Stimulated activated CD8-positive, alpha-beta memory T cell treated with anti-CD3 and anti-CD28 coated beads, Interleukin-4, amount 100 ng/mL, for 4 hours (primary cell): ENCODE measurements around the gene ACKR2.

Experiments used
- DNase-seq, 2 donors: peaks; one replicate each; pipeline ENCODE4 v3.0.0-alpha.2; 2020; ENCODE audit warnings: low read depth in 2 of 2, low spot score in 1 of 2

The ACKR2 gene

DNA sequence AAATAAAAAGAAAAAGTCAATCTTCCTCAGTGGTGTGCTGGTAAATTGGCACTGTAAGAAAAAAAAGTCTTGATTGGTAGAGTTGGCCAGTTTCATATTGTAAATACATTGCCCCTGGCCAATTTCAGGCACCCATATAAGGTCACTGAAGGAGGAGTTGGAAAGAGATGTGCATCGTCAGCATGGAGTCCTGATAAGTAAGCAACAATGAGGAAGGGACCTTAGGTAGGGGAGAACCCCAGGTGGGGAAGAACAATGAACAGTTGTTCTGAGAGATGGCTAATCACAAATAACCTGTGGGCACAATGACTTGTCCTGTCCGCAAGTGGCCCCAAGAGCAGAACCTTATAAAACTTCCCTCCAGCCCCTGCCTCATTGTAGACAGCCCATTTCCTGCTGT is 75.1 kb downstream of the ACKR2 start:
- no peak for DNase-seq

DNA sequence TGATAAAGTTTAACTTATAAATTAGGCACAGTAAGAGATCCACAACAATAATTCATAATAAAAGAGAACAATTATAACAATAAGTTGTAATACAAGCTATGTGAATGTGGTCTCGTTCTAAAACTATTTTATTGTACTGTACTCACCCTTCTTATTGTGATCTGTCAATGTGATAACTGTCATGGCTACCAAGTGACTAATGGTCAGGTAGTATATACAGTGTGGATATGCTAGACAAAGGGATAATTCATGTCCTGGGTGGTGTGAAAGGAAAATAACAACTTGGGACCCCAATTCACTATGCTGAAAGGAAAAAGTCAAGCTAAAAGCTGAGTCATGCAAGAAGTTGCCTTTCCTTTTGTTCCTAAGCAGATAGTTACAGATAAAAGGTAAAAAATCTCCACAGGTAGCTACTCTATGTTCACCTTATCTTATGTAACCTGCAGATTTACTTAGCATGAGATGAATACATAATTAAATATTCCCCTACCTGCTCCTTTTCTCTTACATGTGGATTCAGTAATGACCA is 77.1 kb downstream of the ACKR2 start:
- no peak for DNase-seq

DNA sequence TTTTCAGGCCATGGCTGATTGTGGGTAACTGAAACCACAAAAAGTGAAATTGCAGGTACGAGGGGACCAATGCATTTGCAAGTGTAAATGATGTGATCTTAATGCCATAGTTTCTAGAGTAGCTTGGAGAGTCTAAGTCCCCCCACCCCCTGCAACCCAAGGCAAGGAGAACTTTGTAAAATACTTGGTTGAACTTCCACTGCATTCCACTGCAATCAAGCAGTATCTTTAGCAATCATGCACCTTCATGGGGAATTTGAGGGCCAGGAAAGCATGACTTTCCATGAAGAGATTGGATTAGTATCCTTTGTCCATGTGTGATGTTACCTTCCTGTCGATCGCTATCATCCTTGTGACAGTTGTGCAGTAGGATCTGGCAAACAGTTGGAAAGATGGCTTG is 77.8 kb downstream of the ACKR2 start:
- no peak for DNase-seq

DNA sequence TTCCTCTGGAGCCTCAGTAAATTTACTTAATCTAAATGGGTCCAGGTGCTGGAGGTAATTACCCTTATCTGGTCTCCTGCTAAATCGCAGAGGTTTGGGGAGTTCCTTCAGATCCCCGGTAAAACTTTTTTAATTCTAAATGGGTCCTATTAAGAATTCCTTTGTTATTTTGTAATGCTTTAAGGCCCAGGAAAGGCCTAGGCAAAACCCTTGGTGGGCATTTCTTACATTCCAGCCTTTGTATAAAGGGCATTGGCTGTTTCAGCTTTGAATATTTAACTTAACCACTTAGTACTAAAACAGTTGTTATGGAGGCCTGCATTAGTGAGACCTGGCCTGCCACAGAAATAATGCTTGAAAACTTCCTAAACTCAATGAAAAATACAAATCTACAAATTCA is 81.8 kb downstream of the ACKR2 start:
- no peak for DNase-seq

DNA sequence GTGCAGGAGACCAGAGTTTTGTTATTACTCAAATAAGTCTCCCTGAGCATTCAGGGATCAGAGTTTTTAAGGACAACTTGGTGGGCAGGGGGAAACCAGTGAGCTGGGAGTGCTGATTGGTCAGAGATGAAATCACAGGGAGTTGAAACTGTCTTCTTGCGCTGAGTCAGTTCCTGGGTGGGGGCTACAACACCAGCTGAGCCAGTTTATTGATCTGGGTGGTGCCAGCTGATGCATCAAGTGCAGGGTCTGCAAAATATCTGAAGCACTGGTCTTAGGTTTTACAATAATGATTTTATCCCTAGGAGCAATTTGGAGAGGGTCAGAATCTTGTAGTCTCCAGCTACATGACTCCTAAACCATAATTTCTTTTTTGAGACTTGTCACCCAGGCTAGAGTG is 82.9 kb downstream of the ACKR2 start:
- DNase-seq, result no peak

DNA sequence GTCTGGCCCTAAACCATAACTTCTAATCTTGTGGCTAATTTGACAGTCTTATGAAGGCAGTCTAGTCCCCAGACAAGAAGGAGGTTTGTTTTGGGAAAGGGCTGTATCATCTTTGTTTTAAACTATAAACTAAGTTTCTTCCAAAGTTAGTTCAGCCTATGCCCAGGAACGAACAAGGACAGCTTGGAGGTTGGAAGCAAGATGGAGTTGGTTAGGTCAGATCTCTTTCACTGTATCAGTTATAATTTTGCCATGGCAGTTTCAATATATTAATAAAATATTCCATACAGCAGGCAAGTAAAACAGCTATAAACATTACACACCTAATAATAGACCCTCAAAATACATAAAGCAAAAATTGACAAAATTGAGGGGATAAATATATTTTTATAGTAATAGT is 83.6 kb downstream of the ACKR2 start:
- DNase-seq, result no peak

DNA sequence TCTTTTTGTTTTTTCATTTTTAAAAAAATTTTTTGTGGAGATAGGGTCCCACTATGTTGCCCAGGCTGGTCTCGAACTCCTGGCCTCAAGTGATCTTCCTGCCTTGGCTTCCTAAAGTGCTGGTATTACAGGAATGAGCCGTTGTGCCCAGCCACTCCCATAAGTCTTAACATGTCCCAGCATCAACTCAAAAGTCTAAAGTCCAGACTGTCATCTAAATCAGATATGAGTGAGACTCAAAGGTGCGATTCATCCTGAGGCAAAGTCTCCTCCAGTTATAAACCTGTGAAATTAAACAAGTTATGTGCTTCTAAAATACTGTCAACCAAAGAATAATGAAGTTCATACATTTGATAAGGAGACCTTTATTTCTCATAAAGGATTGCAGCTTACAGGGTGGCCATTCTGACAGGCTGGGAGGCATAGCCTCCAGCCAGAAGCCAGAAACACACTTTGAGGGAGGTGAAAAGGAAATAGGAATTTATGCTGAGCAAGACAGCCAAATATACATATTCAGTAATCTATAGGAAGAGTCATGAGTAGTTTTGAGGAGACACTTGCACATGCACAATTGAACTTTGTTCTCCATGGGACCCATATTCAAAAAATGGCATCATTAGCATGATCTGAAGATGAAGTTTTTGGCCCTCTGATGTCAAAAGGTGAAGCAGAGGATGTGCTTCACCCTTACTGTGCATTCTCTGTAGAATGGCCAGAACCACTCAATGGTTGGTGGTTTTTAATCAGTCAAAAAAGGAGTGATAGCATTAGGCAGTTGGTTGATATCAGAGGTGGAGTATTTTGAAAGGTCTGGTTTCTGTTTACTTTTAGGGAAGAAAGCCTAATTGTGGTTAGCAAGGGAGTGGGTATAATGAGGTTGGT is 85.7 kb downstream of the ACKR2 start:
- DNase-seq, result no peak

DNA sequence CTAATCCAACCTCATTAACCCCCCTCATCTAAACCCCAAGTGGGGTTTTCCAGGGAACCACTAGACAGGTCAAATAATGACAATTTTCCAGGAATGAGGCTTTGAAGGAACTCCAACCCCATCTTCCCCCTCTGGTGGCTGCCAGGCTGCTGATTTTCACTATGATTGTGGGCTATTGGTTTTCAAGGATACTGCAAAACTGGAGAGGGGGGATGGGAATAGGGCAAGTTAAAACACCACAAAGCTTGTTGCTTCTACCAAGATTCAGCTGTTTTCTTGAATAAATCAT is 86.3 kb downstream of the ACKR2 start:
- no peak for DNase-seq

DNA sequence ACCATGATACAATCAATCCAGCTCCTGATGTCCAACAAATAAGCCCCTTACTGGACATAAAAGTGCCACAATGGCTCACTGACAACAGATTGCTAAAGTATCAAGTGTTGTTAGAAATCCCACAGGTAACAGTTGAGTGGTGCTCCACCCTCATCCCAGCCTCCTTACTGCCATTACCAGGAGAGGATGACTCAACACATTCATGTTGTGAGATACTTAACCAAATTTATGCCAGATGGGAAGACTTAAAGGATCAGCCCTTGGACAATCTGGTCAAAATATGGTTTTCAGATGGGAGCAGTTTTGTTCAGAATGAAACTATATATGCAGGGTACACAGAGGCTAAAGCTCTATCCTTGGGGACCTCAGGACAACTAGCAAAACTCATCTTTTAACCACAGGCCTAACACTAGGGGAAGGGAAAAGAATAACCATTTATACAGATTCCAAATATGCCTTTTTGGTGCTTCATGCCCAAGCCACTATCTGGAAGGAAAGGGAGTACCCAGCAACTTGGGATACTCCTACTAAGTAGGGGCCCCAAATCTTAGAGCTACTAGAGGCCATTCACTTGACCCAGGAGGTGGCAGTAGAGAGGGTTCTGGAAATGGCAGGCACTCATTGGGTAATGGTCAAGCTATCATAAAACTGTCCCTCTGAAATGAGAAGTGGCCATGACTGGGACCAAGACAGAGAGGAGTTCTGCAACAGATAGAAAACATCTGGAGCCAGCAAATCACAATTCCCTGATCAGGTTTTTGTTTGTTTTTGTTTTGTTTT is 89.8 kb downstream of the ACKR2 start:
- no peak for DNase-seq

DNA sequence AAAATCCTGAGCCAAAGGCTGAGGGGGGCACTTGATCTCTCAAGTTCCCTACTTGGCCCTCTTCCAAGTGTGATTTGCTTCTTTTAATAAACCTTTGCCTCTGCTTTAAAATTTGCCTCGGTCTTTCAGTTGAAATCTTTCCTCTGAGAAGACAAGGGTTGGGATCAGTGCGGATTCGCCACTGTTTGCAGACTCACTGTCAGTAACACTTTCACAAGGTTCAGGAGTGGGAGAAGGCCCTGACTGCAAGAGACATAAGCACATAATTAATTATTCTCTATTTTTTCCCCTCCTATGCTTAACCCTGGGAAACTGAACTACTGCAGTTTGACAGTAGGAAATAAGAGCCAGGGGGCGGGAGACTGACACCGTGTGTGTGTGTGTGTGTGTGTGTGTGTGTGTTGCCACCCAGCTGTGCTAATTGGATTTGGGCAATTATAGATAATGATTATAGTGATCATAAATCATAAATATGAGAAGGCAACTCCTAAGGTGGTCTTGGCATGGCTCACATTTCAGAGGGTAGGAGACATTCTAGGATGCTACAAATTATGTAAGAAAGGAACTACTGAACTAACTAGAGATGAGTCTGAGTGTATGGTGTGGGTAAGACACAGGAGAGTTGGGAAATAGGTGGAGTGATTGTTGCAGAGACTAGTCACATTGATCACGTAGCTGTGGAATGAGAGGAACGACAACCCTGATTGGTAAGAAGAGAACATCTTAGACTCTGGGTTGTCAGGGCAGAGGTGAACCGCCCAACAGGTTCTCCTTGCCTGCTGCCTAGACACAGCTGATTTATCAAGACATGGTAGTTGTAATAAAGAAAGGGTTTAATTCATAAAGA is 91.2 kb downstream of the ACKR2 start:
- DNase-seq, result no peak

DNA sequence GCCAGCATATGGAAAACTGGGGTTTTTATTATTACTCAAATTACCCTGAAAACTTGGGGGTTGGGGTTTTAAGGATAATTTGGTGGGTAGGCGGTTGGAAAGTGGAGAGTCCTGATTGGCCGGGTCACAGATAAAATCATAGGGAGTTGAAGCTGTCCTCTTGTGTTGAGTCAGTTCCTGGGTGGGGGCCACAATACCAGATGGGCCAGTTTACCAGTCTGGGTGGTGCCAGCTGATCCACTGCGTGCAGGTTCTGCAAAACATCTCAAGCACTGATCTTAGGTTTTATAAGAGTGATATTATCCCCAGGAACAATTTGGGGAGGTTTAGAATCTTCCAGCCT is 91.8 kb downstream of the ACKR2 start:
- DNase-seq, result no peak

DNA sequence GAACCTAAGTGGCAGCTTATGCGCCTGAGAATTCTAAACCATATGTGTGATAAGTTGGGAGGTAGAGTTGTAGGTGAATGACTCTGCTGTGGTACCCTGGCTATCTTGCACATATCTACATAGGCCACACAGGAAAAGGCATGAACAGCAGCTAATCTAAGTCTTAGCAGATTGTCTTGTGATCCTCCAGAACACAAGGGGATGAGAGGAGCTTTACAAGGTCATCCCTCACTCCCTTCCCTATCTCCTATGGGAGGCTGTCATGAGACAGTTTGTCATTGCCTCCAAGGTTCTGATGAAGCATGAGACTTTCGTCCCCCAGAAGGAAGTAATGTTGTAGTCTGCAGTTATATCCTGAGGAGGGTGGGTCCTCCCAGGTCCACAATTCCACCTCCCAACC is 93.0 kb downstream of the ACKR2 start:
- DNase-seq, result no peak

DNA sequence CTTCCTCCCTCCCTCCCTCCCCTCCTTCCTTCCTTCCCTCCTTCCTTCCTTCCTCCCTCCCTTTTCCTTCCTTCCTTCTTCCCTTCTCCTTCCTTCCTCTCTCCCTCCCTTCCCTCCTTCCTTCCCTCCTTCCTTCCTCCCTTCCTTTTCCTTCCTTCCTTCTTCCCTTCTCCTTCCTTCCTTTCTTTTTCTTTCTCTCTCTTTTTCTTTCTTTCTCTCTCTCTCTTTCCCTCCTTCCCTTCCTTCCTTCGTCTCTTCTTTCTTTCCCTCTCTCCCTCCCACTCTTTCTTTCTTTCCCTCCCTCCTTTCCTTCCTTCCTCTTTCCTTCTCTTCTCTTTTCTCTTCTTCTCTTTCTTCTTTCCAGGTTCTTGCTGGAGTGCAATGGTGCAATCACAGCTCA is 94.8 kb downstream of the ACKR2 start:
- DNase-seq, result no peak

DNA sequence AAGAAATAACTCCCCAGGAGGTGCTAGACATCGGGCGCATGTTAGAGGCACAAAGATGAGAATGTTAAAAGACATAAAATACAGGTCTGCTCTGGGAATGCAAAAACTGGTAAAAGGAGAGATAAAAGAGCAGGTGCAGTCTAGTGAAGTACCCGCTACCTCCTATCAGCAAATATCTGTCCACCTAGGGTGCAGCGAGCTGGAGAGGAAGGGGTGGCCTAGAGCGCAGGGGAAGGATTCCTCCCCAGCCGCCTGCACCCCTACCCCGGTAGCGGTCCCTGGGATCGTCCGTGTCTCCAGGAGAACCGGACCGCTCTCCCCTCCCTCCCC is 96.5 kb downstream of the ACKR2 start:
- DNase-seq, result no peak

DNA sequence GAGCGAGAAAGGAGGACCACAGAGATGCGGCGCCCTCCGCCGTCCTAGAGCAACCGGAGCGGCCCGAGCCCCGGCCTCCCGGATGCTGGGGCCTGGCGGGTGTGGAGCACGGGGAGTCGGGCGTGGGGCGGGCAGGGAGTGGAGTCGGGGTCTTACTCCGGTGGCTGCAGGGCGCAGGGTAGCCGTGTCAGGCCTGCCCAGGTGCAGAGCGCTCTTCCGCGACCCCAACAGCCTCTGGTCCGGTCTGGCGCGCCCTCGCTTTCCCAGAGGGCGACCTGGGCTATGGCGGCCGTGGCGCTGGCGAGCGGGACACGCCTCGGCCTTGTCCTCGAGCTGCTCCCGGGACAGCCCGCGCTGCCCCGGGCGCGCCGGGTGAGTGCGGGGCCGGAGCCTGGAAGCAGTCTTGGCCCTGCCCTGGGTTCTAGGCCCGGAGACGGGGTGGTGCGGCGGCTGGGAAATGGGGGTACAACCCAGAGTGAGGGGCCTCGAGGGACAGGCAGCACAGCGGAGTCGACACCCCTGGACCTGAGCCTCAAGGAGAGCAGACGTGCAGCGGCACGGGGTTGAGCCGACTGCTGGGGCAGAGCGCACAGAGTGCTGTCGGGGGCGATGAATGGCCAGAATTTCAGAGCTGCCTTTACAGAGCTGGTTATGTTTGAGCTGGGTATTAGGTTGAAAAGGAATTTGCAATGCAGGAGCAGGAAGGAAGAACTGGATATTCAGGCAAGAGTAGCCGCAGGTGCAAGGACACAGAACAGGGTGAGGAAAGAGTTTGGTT is 97.0 kb downstream of the ACKR2 start, which contains the start of gene ZNF662:
ZNF662 (plus strand) TSS at position 73 of the 778 bp plus-strand sequence. CDS start 1,973 bp downstream, outside the sequence.
- no peak for DNase-seq

DNA sequence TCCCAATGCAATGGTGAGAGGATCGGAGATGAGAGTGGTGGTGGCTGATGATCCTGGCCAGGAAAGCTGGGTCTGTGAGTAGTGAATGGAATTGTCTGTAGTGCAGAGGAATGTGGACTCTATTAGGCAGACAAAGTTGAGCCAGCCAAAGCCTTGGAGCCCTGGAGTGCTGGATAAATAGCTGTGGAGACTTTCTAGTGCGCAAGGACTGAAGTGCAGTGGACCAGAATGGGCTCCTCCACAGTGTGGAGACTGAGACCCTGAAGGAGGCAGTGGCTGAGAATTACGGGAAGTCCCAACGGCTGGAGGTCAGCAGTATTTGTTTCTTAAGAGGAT is 97.6 kb downstream of the ACKR2 start:
- no peak for DNase-seq

DNA sequence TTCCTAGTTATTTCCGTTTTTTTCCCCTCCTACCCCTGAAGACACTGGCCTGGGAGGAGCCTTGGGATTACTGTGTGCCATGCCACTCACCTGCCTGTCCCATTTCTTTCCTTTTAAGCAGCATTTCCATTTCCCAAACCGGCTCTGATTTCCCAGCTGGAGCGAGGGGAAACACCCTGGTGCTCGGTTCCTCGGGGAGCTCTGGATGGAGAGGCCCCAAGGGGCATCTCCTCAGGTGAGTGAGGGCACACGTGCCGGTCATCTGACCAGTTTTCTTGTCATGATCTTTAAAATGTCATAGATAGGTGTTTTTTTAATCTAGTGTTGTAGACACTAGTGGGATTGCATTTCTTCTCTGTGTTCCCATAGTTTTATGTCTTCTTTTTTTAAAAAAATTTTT is 99.4 kb downstream of the ACKR2 start:
- no peak for DNase-seq

DNA sequence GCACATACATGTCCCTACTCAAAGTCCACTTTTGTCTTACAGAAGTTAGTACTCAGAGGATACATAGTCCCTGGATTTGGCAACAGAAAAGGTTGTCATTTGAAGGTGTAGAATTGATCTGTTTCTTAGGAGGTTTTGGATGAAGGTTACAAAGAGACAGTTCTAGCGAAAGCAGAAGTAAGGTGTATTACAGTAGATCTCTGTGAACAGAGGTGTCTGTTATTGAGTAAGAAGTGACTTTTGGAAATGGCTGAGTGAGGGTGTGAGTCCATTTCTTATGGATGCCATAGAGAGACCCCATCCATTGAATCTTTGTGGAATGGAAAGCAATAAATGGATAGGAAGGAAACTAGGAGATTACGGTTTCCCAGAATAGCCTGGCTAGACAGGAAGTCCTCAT is 102.3 kb downstream of the ACKR2 start:
- no peak for DNase-seq

DNA sequence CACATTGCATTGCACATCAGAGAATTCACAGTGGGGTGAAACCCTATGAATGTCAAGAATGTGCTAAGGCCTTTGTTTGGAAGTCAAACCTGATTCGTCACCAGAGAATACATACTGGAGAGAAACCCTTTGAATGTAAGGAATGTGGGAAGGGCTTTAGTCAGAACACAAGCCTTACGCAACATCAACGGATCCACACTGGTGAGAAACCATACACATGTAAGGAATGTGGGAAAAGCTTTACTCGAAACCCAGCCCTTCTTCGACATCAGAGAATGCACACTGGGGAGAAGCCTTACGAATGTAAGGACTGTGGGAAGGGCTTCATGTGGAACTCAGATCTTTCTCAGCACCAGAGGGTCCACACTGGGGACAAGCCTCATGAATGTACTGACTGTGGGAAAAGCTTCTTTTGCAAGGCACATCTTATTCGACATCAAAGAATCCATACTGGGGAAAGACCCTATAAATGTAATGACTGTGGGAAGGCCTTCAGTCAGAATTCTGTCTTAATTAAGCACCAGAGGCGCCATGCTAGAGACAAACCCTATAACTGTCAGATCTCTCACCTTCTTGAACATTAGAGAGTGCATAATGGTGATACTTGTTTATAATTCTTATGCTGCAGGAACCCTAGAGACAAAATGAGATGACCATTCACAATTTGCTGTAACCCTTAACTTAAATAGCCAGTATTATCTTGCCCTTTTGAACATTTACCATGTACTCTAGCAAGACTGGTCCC is 105.7 kb downstream of the ACKR2 start:
- DNase-seq, result no peak
